NCI-H82 treated with DMSO at 0.1 percent for 48 hours (cell line): ENCODE data around the gene ITGA2.
"Not testable (repeated sequence)": the region's sequence is repeated elsewhere in the genome, so short reads cannot be mapped to it uniquely, and the experiment has no call there.

Experiments used
- DNase-seq: peaks from one replicate; lab custom pipeline; 2025; ENCODE audit not compliant: unreplicated experiment; lab: John Stamatoyannopoulos, UW

Gene ITGA2

GRCh38 chr5:52989025-52989780, at the start of gene ITGA2:
TSS of gene ITGA2 (plus strand) at chr5:52989352. CDS start at chr5:52989469, 117 bp downstream.
- no peak for DNase-seq

- no peak for DNase-seq
Measured at GRCh38 chr5:52943285-52943684, 45.9 kb upstream of the ITGA2 start.

- no peak for DNase-seq
Measured at GRCh38 chr5:52943808-52944207, 45.3 kb upstream of the ITGA2 start.

GRCh38 chr5:52945040-52945439, 44.1 kb upstream of the ITGA2 start:
- DNase-seq = no peak

- DNase-seq = no peak
Measured at GRCh38 chr5:52947208-52947607, 41.9 kb upstream of the ITGA2 start.

- DNase-seq = no peak
Measured at GRCh38 chr5:52947851-52948250, 41.3 kb upstream of the ITGA2 start.

- DNase-seq = peak; percentile 3
Measured at GRCh38 chr5:52948418-52949076, 40.6 kb upstream of the ITGA2 start.

- no peak for DNase-seq
Measured at GRCh38 chr5:52950686-52951085, 38.5 kb upstream of the ITGA2 start.

GRCh38 chr5:52952483-52952882, 36.7 kb upstream of the ITGA2 start:
- DNase-seq = no peak

- no peak for DNase-seq
Measured at GRCh38 chr5:52956014-52956413, 33.1 kb upstream of the ITGA2 start.

- DNase-seq = no peak
Measured at GRCh38 chr5:52956915-52957747, 32.0 kb upstream of the ITGA2 start.

GRCh38 chr5:52961274-52961681, 27.9 kb upstream of the ITGA2 start:
- no peak for DNase-seq

GRCh38 chr5:52963636-52964035, 25.5 kb upstream of the ITGA2 start:
- DNase-seq = no peak

- DNase-seq = no peak
Measured at GRCh38 chr5:52964138-52964537, 25.0 kb upstream of the ITGA2 start.

GRCh38 chr5:52976157-52976556, 13.0 kb upstream of the ITGA2 start:
- not testable (repeated sequence) for DNase-seq

- no peak for DNase-seq
Measured at GRCh38 chr5:52977264-52977897, 11.8 kb upstream of the ITGA2 start.

GRCh38 chr5:52981507-52981906, 7.6 kb upstream of the ITGA2 start:
- no peak for DNase-seq

GRCh38 chr5:52983731-52984636, 5.2 kb upstream of the ITGA2 start:
- no peak for DNase-seq

GRCh38 chr5:52985306-52985705, 3.8 kb upstream of the ITGA2 start:
- DNase-seq = no peak

- DNase-seq = no peak
Measured at GRCh38 chr5:52987711-52988331, 1.3 kb upstream of the ITGA2 start.
